Stimulated activated CD8-positive, alpha-beta memory T cell treated with anti-CD3 and anti-CD28 coated beads, Interleukin-2, amount 100 ng/mL, for 1 hour (primary cell): ENCODE results near the gene ADGRB3.

Experiments used
- DNase-seq, 2 donors: peaks; one replicate each; pipeline ENCODE4 v3.0.0-alpha.2; 2020; ENCODE audit warnings: low read depth in 2 of 2

Gene ADGRB3

GRCh38 chr6:69026243-69026642, 391.2 kb downstream of the ADGRB3 start:
- no peak for DNase-seq

- DNase-seq, result no peak
Measured at GRCh38 chr6:69026715-69027114, 391.6 kb downstream of the ADGRB3 start.

DNA sequence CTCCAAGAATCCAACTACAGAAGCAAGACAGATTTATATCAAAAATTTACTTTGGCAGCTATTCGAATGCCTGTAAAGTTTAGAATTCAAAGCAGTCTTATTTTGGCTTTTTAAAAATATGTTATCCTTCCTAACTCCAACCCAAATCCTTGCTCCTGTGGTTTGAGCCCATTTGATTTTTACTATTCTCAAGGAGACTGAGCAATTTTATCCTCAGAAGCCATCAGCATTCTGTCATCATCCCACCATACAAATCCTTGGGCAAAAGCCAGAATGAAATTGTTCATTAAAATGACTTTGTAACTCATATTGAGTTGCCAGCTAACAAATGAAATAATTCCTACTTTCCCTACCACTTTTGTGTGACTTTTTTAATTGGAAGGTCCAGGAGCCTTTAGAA, 392.8 kb downstream of the ADGRB3 start:
- DNase-seq, result no peak

- no peak for DNase-seq
Measured at GRCh38 chr6:69038841-69039240, 403.8 kb downstream of the ADGRB3 start.

DNA sequence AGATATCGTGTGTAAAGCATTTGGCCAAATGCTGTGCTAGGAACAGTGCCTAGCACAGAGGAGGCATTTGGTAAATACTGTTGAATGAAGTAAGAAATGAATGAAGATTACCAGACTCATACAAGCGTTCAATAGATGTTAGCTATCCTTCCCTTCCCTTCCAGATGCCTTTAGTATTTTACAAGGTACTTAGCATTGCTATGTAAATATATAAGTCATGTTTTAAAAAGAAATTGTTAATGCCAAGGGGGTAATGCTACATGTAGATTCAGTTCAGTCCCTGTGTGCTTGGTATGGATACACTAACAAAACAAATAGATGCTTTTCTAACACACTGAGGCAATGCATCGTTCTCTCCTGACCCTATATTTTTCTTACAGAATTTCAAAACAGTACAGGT, 407.2 kb downstream of the ADGRB3 start:
- no peak for DNase-seq

DNA sequence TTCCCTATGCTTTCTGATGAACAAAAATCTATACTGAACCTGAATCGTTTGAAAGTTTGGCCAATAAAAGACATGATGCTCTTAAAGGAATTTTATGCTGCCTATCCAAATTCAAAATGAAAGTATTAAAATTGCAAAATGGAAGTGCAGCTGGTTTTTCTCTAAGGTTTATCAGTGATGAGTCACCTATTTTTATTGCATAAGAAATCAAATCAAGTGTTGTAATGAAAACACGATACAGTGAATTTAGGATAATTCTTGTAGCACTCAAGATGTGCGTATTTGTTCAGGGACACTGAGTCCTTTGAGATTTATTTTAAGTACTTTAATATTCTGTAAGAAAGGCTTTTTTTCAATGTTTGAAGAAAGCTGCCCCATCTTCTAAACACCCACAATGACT, 409.5 kb downstream of the ADGRB3 start:
- no peak for DNase-seq

- no peak for DNase-seq
Measured at GRCh38 chr6:69059413-69059812, 424.3 kb downstream of the ADGRB3 start.

- no peak for DNase-seq
Measured at GRCh38 chr6:69061066-69061465, 426.0 kb downstream of the ADGRB3 start.

DNA sequence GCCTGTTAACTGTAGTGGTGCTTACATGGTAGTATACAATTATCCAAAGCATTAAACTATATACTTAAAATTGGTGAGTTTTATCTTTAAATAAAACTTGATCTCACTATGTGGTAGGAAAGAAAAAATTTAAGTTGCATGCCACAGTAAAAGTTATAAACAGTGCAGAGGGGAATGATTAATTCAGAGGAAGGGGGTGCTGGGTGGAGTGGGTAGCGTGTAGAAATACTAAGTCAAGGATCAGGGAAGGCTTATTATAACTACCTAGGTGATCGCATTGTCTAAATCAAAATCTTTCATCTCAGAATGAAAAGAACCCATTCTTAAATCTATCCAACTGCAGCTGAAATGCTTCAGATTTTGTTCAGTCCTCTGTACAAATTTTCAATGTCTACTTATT, 428.3 kb downstream of the ADGRB3 start:
- DNase-seq, result no peak

DNA sequence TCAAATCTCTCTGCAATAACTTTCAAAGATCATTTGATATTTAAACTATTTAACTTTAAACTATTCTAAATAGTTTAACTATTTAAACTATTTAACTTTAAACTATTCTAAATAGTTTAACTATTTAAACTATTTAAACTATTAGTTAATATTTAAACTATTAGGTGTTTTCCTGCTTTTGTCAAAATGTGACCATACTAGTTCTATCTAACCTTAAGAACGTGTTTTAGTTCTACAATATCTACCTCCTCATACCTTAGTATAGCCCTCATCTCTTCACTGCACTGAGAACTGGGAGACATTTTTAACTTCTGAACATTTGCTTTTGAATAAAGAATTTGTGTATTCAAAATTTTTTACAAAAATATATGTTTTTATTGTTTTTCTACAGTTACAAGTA, 429.1 kb downstream of the ADGRB3 start:
- no peak for DNase-seq

DNA sequence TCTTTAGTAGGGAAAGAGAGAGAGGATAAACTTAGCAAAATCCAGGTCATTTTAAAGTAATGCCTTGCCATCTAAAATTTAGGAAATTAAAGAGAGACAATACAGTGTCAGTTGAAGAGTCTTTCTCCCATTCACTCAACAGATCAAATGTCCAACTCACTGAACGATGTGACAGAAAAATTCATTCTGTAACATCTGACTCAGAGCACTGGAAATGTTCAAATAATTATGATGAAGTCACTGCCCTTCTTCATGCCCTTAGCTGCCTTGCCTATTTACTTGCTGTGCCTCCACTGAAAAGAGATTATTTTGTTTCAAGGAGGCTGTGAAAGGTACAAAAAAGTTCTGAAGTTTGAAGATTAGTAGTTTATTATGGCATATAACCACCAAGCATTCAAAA, 434.8 kb downstream of the ADGRB3 start:
- no peak for DNase-seq

- no peak for DNase-seq
Measured at GRCh38 chr6:69072796-69073195, 437.7 kb downstream of the ADGRB3 start.

DNA sequence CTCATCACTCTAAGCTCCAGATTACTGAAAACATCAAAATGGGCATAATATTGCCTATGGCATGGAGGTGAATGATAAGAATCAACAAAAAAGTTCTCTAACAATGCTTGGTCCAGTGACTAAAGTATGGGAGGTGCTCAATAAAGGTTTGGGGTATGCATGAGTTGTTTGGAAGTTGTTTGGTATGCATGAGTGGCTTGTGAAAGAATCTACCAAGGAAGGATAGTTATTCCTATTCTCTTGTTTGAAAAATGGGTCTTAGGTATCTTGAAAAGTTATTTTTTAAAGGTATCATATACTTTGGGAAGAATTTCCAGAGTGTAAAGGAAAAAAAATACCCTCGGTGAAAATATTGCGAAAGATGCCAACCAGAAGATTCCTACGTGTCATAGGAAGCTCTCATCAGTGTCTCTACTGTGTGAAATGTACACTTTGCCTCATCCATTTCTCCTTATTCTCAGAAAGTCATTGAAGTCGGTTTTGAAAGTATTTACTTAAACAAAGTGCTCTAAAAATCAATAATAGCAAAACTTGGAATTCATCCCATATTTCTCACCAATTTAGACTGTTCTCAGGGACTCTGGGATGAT, 449.8 kb downstream of the ADGRB3 start:
- no peak for DNase-seq

- no peak for DNase-seq
Measured at GRCh38 chr6:69086689-69087088, 451.6 kb downstream of the ADGRB3 start.

- no peak for DNase-seq
Measured at GRCh38 chr6:69089539-69089938, 454.5 kb downstream of the ADGRB3 start.

GRCh38 chr6:69090132-69090531, 455.1 kb downstream of the ADGRB3 start:
- no peak for DNase-seq

- DNase-seq, result no peak
Measured at GRCh38 chr6:69096681-69097080, 461.6 kb downstream of the ADGRB3 start.

- DNase-seq, result no peak
Measured at GRCh38 chr6:69097948-69098347, 462.9 kb downstream of the ADGRB3 start.

DNA sequence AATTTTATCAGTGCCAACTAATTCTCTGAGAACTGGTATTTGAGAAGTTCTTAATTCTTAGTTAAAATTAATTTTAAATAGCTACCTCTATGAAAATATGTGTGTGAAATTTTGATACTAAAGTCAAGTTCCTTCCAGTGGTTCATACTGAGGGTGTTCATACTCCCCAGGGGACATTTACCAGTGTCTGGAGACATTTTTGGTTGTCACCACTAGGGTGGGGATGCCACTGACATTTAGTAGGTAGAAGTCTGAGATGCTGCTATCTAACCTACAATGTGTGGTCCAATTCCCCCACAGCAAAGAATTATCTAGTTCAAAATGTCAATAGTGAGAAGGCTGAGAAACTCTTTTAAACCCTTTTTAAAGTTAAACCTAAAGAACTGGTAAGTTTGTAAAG, 463.8 kb downstream of the ADGRB3 start:
- no peak for DNase-seq

- no peak for DNase-seq
Measured at GRCh38 chr6:69100772-69101171, 465.7 kb downstream of the ADGRB3 start.

- no peak for DNase-seq
Measured at GRCh38 chr6:69102416-69102815, 467.3 kb downstream of the ADGRB3 start.

GRCh38 chr6:69105288-69105687, 470.2 kb downstream of the ADGRB3 start:
- no peak for DNase-seq

- no peak for DNase-seq
Measured at GRCh38 chr6:69106511-69106910, 471.4 kb downstream of the ADGRB3 start.

DNA sequence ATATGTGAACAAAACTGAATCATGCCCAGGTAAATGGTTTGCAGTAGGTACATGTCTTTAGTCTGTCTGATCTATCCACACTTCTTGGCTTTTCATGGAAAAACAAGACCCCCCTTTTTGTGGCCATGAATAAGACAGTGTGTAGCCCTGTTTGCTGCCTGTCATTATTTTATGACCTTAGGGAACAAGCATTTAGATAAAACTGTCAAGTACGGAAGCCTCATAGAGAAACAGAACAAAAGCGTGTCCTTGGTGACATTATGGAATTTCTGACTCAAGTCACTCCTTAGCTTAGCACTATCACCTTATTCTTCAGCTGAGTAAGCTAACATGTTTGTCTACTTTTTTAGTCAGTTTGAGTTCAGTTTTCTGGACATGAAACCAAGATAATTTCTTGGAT, 476.2 kb downstream of the ADGRB3 start:
- DNase-seq, result no peak

DNA sequence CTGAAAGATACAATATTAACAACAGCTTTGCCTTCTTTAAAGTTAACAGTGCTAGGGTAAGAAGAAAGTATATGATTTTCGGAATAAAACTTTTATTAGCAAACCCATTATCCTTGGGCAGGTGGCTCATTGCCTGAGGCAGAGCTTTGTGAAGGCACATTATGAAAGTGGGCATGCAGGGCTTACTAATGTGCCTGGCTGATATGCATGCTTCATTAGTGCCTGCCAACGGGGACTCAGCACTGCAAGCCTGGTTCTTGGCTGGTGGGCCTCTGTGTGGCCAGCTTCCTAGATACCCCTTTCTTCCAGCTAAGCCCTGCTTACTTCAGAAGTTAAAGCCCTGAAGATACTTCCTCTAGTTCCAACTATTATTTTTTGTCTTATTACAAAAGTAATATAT, 481.6 kb downstream of the ADGRB3 start:
- DNase-seq, result no peak
